HT-29 (cell line): ENCODE data around the gene DMRT2. TPM values are rescaled to one million over a fixed set of nuclear protein-coding genes. Genes with fewer than 3 reads are reported as not detected.

Source experiments
- DNase-seq: peaks from one replicate; pipeline ENCODE4 v3.0.0-alpha.2; 2015; ENCODE audit warnings: low spot score
- total RNA-seq: library from RNA; depleted of rRNA; stranded (reverse); fragments of >200 nt; shearing (Covaris generic); gene quantifications from 2 replicates; pipeline ENCODE4 v1.2.3, GENCODE V29; 2014

The DMRT2 gene
- total RNA-seq, 1 experiment from 2014 or later = not detected

DNA sequence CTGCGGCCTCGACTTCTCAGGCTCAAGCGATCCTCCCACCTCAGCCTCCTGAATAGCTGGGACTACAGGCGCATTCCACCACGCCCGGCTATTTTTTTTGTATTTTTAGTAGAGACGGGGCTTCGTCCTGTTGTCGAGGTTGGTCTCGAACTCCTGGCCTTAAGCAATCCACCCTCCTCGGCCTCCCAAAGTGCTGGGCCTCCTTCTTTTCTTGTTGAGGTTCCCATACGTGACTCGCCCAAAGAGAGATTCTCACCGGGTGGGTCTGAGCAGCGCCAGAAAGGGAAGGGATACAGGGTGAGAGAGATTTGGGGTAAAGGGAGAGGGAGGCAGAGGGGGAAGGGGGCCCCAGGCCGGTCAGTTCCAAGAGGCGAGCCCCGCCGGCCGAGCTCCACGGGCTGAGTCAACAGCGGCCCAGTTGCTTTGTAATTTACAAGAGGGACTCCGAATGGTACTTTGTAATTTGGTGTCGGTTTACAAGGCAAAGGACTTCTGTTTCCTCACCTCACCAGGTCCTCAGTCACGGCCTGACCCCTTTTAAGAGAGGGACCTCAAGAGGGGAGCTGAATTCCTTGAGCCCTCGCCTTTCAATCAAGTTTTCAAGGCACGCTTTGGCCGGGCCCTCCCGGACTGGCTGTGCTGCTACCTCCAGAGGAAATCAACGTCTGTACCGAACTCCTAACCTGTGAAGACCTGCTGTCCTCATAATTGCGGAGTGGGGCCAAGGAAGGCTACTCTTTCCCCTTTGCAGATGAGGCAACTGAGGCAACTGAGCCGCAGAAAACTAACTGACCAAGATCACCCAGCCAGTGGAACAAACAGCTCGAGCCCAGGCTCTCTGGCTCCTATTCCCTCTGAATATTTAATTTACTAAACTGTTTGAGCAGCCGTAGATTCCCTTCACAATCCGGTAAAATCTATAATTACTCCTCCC, 3.3 kb upstream of the DMRT2 start:
- no peak for DNase-seq

DNA sequence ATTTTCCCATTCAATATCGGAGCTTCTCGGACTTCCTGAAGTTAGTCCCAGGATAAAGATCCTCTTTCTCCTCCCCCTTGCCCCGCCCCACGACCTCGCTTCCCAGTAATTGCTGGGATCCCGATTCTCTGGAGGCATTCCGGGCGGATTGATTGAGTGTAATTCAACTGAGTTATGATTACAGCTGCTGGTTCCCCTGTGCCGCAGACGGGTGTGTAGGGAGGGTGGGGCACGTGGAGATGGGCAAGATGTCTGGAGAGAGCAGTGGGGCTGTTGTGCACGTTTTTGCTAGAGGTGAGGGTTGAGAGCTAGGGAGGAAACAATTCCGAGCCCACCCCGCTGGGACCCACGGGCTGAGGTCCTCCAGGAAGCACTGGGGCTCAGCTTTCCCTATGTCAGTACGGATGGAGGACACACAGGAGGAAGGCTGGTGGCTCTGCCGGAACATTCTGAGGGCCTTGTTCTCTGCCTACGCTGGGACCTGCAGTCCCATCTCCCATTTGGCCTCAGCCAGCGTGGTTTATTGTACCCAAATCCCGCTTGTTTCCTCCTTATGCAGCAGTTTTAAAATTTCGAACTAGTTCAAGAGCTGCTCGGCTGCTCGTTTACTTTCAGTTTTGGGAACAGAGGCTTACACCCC, 2.4 kb upstream of the DMRT2 start:
- no peak for DNase-seq

DNA sequence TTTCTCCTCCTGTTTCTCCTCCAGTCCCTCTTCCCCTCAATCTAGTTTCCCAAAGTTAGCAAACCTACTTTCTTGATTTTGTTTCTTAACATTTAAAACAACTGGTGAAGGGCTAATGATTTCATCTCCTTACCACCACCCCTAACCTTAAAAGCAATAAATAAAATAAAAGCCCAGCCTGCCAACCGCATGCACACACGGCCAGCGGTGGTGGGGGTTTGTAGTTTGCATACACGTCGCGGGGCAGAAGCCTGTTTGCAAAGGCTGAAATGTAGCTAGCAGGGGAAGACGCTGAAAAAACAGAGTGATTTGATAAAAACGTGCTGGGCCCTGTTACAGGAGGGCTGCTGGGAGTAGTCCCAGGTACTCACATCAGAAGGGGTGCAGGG, 1.9 kb upstream of the DMRT2 start:
- DNase-seq = no peak

DNA sequence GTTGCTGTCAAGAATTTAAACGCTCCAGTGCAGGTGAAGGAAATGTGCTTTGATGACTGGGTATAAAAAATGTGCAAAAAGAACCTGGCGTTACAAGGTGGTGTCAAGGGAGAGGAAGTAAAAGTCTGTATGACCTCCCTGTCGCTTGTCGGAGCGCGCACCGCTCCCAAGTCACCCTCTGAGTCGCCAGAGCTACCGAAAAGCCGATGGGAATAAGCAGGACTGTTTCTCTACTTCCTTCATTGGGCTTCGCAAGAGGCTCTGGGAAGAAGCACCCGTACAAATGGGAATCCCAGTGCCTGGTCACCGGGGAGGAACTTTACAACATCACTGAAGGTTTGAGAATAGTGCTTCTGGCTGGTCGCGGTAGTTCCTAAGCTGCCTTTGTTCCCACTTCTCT, 1.3 kb upstream of the DMRT2 start:
- DNase-seq = no peak

DNA sequence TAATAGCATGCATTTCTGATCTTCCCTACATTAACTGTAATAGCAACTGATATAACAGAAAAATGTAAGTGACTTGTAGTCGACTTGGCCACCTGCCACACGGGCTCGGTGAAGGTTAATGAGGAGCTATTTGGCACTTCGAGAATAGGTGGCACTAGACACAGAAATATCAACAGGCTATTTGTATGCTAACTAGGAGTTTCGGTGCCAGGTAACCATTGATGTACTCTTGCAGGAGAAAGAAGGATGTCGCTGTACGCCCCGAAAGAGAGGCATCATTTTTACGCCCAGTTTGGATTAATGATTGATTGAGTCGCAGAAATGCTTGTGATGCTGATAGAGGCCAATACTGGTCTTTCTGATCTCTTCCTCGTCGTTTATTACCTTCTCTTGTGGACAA, 516 bp upstream of the DMRT2 start:
- no peak for DNase-seq

DNA sequence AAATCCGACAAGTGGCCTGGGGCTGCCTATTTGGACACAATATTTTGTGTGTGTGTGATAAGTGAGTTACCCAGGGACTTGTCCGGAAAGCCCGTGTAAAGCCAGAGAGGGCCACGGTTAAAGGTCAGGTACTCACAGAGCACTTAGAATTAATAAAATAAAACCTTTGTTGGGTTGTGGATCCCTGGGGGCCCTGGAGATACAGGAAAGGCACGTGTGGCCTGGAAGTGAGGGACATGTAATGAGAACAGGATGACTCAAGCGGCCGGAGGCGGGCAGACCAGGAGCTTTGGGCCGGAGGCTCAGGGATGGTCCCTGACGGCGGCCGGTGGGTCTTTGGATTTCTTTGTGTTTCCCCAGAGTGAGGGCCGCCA, 1.0 kb downstream of the DMRT2 start:
- no peak for DNase-seq

DNA sequence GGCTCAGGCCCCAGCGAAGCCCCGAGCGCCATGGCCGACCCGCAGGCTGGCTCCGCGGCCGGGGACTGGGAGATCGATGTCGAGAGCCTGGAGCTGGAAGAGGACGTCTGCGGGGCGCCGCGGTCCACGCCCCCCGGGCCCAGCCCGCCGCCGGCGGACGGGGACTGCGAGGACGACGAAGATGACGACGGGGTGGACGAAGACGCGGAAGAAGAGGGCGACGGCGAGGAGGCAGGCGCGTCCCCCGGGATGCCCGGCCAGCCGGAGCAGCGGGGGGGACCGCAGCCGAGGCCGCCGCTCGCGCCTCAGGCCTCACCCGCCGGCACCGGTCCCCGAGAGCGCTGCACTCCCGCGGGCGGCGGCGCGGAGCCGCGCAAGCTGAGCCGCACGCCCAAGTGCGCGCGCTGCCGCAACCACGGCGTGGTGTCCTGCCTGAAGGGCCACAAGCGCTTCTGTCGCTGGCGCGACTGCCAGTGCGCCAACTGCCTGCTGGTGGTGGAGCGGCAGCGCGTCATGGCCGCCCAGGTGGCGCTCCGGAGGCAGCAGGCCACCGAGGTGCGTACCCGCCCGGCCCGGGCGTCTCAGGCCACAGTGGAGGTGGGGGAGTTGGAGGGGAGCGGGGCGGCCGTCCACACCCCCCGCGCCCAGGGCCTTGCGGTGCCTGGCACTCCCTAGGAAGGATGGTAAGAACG, 1.6 kb downstream of the DMRT2 start:
- no peak for DNase-seq

DNA sequence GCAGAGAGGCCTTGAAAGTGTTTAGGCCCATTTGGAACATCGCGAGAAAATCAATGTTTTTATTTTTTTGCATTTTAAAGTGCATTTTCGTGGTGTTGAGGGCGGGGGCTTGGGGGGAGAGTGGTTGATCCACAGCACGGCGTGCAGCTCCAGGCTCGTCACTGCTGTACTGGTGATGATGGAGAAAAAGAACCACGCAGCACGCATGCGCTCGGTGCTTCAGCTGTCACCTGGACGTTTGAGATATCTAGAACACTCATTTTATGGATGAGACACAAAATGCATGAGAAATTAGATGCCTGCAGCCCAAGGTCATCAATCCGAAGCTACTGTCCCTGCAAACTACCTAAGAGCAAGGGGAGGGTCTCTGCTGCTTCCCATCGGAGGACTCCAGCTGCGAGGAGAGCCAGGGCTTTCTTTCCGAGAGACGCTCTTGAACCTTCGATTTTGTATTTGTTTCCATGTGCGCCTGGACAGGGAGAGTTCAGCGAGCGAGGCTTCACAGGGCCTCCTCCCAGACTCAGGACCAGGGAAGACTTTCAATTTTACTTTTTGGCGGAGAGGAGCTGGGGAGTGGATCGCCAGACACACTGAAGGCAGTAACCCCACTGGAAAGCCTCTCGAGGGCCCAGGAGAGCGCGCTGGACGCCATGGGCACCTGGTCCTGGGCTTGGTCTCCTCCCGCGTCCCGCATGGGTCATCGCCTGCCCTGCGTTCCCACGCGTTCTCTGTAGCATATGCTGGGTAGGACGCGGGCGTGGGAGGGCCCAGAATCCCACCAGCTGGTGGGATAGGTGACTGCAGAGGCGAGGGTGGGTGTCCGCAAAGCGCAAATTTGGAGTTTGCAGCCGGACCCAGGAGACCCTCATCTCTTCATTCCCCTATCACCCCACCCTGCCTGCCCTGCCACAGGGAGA, 2.5 kb downstream of the DMRT2 start:
- no peak for DNase-seq

DNA sequence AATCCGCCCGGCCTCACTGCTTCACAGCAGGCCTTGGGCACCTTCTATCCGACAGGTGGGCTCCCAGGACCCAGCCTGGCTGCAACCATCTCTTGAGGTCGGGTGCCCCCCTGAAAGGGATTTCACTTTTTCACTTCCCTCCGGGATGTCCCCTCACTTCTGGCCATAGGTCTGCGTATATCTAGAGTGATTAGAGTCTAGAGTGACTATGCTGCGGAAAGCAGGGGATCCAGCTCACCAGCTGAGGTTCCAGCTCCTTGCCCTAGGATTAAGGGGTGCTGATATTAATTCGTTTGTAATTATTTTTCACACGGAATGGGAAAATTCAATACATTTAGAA, 3.1 kb downstream of the DMRT2 start:
- DNase-seq = no peak

DNA sequence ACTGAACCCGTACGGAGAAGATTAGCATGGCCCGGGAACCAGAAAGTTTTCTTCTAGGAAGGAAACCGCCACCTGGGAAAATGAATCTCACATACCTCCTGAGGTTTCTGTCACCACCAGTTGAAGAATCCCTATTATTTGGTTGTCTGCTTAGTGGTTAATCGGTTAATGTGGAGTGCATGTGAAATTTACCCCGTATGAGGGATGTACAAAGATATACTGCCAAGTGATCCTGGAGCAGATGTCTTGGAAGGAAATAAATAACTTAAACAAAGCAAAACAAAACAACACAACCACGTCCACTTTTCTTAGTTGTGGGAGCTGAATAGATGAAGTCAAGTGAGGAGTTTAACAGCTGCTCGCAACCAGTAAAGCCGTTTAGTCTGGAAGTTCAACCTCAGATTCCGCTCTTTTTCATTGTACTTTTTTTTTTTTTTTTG, 3.8 kb downstream of the DMRT2 start:
- no peak for DNase-seq

DNA sequence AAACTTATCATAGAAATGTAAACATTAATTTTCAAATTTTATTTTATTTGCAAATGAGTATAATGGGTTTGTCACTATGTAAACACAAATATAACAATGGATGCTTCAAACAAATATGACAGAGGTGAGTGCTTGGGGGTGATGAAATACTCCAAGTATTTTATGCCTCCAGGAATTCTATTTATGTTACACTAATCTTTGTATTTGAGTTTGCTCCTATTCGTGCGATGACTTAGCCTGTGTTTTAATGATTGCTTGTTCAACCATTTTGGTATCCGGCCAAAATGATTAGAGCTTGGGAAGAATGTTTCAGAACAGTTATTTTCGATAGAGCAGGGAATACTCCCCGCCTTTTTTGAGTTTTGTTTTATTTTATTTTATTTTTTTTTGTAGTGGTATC, 5.0 kb downstream of the DMRT2 start:
- DNase-seq = no peak

DNA sequence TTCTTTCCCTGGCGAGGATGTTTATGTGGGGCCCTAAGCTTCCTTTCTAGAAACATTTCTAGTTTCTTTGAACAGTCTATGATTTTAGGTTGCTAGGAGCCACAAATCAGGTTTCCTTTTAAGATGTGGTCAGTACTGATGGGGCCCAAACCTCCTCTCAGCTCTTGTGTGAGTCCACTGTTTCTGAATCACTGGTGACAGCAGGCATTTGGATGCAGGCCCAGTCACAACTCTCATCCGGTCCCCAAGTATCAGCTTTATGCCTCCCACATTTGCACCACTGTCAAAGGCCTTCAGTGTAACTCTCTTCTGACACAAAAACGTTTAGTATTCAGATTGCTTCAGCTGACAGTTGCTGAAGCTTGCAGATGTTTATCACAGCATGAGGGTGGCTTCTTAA, 7.8 kb downstream of the DMRT2 start:
- no peak for DNase-seq

DNA sequence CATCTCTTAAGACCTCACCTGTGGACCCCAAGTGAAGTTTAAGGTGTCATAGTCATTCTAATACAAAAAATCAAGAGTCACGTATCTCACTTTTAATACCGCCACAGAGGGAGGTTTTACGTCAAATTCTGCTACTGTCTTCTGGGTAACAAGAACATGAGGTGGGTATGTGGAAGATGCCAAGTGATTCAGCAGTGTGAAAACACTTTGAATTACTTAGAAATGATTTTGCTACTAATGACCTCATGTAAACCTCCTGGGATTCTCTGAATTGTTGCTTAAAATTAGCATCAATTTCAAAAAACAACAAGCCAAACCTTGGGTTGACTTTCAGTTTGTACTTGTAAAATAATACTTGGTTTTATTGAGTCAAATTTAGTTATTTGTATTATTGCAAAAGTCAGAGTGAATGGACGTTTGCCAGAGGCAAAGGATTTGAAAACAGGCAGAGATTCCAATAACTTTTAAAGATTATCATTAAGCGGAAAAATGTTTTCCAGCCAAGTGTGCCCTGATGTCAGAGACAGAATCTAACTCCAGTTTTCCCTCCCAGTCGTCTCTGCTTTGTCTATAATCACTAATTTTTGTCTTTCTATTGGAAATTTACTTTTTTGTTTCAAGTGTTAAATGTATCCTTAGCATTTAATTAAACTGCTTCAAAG, 8.8 kb downstream of the DMRT2 start:
- no peak for DNase-seq

DNA sequence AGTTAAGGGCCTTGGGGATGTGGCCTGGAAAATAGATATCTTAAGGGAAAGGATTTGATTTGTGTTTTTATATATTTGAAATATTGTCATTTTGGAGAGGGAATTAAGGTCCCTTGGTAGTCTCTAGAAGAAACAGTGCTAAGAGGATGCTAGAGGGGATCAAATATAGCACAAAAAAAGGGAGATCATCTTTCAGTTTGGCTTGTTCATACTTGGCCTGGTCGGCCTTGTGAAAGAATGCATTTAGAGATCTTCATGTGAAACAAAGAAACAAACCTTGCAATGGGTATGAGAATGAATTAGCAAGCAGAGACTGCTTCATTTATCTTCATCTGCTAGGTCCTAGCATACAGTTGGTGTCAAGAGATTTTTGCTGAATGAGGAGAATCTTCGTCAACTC, 15.0 kb downstream of the DMRT2 start:
- DNase-seq = no peak

DNA sequence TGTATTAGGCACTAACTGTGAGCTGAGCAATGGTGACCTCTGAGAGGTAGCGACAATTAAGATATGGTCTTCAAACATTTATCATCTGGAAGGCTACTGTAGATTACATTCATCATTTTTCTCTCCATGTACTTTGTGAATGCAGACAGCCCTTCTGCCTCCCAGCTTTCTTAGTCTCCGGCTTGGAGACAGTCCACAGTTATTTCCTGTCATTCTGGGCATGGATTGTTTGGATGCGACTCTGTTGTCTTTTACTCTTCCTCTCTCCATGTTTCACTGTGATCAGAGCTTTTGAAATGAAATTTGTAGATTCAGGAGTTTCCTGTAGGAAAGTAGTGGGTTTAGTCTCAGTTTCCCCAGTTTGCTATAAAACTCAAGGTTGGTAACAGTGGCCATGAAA, 20.5 kb downstream of the DMRT2 start:
- DNase-seq = no peak

DNA sequence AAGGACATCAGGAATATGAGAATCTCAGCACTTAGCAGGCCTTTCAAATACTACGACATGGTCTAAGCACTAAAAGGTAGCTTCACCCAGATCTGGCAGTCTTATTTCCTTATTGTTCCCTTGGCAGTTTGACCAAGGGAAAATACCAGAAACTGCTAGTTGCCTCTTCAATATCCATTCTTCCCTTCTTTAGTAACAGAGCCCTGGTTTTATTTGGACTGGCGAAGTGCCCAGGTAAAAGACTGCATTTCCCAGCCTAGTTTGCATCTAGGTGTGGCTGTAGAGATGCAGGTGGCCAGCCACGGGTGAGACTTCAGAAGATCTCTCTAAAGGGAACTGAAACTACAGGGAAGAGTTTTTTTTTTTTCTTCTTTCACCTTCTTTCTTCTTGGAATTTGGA, 21.6 kb downstream of the DMRT2 start:
- peak; percentile 3 for DNase-seq

DNA sequence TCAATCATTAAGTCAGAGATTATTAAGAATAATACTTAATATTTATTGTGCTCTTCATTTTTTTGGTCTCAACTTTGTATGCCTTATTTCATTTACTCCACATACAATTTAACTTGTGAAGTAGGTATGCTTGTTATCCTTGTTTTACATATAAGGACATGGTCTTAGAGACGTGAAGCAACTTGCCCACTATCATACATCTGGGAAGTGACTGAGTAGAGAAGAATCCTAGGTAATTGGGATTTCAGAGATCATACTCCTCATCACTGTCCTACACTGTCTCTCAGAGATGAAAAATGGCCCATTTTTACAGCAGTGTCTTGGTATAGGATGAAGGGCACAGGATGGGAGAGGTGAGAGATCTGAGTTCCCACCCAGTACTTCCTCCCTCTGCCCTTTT, 23.3 kb downstream of the DMRT2 start:
- no peak for DNase-seq

DNA sequence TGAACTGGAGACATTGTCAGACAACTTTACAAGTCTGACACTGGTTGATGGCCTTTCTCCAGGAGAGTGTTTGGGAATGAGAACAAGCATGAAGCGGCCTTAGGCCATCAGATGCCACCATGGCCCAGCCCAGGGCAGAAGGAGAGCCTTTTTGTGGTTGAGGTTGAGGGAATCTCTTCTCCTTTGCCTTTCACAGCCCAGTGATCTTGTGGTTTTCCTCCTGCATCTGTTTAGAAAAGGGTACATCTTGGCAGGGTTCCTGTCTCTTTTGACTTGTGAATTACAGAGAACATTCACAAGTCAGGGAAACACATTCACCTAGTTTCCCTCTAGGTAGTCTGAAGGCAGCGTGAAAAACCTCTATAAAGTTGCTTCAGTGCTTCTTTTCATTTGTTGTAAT, 27.5 kb downstream of the DMRT2 start:
- no peak for DNase-seq

DNA sequence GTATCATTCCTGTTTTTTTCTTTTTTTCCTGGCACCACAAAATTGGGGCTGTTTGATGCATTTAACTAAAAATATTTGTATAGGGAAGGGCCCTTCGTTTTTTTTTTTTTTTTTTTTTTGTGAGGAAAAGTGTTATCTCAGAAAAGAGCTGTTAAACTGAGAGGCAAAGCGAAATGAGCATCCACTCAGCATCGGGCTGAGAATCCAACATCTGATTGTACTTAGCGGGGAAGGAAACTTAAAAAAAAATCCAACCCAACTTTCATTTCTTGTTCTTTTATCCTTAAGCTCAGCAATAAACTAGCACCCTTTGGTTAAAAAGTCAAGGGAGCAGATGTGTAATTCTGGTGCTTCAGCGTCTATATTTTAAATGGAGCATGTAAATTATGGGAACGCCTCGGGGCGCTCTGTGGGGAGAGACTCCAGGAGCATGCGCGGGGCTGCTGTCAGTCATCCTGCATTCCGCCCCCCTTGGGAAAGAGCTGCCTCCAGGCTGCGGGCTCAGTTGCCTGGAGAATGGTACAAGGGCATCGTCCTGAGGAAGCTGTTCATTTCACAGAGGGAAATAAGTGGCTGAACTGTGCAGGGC, 33.3 kb downstream of the DMRT2 start:
- DNase-seq = no peak

DNA sequence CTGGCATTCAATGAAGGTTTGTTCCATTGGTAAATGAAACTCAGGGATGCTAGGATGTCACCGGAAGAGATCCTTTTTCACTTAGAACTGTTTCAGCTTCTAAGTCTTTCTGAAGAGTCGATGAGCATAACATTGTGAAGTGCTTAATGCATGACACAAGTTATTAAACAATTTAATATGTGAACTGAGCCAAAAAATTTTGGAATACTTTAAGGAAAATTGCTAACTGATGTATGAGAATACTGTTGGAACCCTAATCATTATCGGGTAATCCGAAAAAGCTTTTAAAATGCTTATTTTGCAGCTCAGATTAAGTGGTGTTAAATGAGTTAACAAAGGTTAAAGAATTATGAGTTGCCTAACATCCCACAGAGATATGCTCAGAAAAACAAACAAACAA, 34.9 kb downstream of the DMRT2 start:
- DNase-seq = no peak

DNA sequence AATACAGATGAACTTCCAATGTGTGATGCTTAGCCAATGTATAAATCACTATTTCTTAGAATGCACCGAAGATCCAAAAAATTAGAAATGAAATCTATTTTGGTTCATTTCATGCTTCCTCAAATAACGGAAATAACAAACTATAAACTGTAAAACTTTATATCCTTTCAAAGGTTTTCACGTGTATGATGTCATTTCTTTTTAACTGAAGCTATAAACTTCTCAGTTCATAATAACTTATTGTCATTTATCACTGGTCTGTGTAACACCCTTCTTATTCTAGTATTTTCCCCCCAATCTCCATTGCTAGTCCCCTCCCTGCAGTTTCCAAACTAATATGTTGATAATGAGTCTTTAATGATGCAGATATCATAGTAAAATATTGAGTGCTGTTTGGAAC, 36.4 kb downstream of the DMRT2 start:
- DNase-seq = no peak
